Transverse colon (tissue), 4 donors: Measurements from ENCODE around the gene UGT1A5. TPM values are rescaled to one million over a fixed set of nuclear protein-coding genes. Genes with fewer than 3 reads are reported as not detected.

ENCODE experiments used
- DNase-seq: peaks from one replicate; pipeline ENCODE4 v3.0.0-alpha.2; 2019
- H3K27ac ChIP-seq, 4 donors: fragments of 200-600 bp; sonication (generic); 2 replicates each; pipeline ENCODE4 v1.5.1; 2016 to 2018; ENCODE audit warnings: inconsistent platforms in 4 of 4
- H3K27me3 ChIP-seq: fragments of 200-600 bp; sonication (generic); 2 replicates; pipeline ENCODE4 v1.5.1; 2017; ENCODE audit warnings: inconsistent platforms
- H3K36me3 ChIP-seq, 4 donors: fragments of 200-600 bp; sonication (generic); 2 replicates each; pipeline ENCODE4 v1.5.1; 2017 to 2019; ENCODE audit warnings: inconsistent platforms in 4 of 4
- H3K4me1 ChIP-seq, 4 donors: fragments of 200-600 bp; sonication (generic); 2 replicates each; pipeline ENCODE4 v1.5.1; 2017 to 2020; ENCODE audit warnings: inconsistent platforms in 4 of 4
- H3K4me3 ChIP-seq, 4 donors: fragments of 200-600 bp; sonication (generic); 1 replicate in 1 of 4; 2 replicates in 3 of 4; pipeline versions ENCODE4 v1.5.1 to v1.6.1; 2017 to 2019; ENCODE audit warnings: inconsistent platforms in 4 of 4
- H3K9me3 ChIP-seq, 2 donors: fragments of 200-600 bp; sonication (generic); 2 replicates each; pipeline ENCODE4 v1.5.1; 2017 to 2019; ENCODE audit warnings: inconsistent platforms in 2 of 2
- EP300 ChIP-seq: sonication (generic); formaldehyde crosslinking; IDR thresholded peaks from one replicate; pipeline ENCODE4 v1.6.1; 2017; ENCODE audit warnings: antibody characterized with exemption, low read depth
- POLR2A ChIP-seq: fragments of 450-650 bp; IDR thresholded peaks from one replicate; pipeline ENCODE4 v1.6.1; 2016; ENCODE audit warnings: antibody characterized with exemption, mild to moderate bottlenecking, moderate library complexity
- POLR2AphosphoS5 ChIP-seq, 3 donors: sonication (generic); formaldehyde crosslinking; IDR thresholded peaks; one replicate each; pipeline ENCODE4 v1.6.1; 2016; ENCODE audit warnings: antibody characterized with exemption in 3 of 3
- WGBS, 2 donors: methylation state at CpG; one replicate each; pipeline ENCODE4 v1.1.5; 2018; ENCODE audit warnings: low coverage in 1 of 2; 5-methylcytosine and 5-hydroxymethylcytosine counted together
- in situ Hi-C, 4 donors: fragments of 200-750 bp; cut with MboI; loops; one replicate each; pipeline versions ENCODE4 v1.15.0 to v1.15.1; 2017; ENCODE audit warnings: low sequenced_read_pairs in 3 of 4, low pct_ligation_motif_present in 1 of 4, low pct_unique_long_range_greater_than_20kb in 1 of 4
- intact Hi-C: fragments of 100-400 bp; cut with DNase I; formaldehyde crosslinking; loops from one replicate; pipeline ENCODE4 v1.15.1; 2023; ENCODE audit warnings: low total_unique reads
- total RNA-seq, 4 donors: library from RNA; depleted of rRNA; stranded (reverse); fragments of >200 nt; gene quantifications; one replicate each; pipeline ENCODE4 v1.1.0, GENCODE V29; 2016
- TF ChIP-seq, protein P1 (sequence below), 5 experiments: fragments of 200-600 bp in 3 of 5; fragments of 450-650 bp in 2 of 5; sonication (generic) in 3 of 5; IDR thresholded peaks; 1 replicate in 2 of 5; 2 replicates in 3 of 5; pipeline ENCODE4 v1.5.1; 2016 to 2017; ENCODE audit warnings: antibody characterized with exemption in 5 of 5, inconsistent platforms in 3 of 5, mild to moderate bottlenecking in 2 of 5, moderate library complexity in 1 of 5

The UGT1A5 gene
- total RNA-seq, 4 donors from 2014 or later = 3.2 to 18.3 (median 7.9) TPM

DNA sequence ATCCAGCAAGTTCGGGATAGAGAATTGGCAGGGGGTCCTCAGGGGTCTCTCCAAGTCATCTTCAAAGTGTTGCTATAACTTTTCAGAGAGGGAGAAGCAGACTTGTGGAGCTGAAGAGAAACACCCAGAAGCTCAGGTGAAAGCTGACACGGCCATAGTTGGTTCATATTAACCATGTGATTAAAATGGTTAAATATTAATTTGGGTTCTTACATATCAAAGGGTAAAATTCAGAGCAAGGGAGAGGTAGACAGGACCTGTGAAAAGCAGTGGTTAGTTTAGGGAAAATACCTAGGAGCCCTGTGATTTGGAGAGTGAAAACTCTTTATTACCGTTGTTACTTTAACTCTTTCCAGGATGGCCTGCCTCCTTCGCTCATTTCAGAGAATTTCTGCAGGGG is 20.1 kb upstream of the UGT1A5 start, which contains the start of gene UGT1A6:
UGT1A6 (plus strand) TSS at position 243 of the 400 bp plus-strand sequence; CDS start at position 358, 115 bp downstream.
- DNase-seq = no peak
- Histone ChIP-seq H3K27me3 (no peaks in the 10 kb centered on the region), H3K4me3 (no peak within 1 kb of the TSS), H3K27ac (peak within 1 kb of the TSS; percentile 42 to 80 (median 70)), H3K4me1 (peaks cover 0 to 37% (median 30%) of the 10 kb centered on the region in 4 donors), H3K36me3 (no peaks in the 10 kb centered on the region), H3K9me3 (no peaks in the 10 kb centered on the region)
- intact Hi-C loops = no loop called here
- TF ChIP-seq POLR2AphosphoS5 (IDR thresholded peaks at IDR 0.05) (no peak), POLR2A (no peak), EP300 (no peak)
- TF ChIP-seq, protein P1, sequence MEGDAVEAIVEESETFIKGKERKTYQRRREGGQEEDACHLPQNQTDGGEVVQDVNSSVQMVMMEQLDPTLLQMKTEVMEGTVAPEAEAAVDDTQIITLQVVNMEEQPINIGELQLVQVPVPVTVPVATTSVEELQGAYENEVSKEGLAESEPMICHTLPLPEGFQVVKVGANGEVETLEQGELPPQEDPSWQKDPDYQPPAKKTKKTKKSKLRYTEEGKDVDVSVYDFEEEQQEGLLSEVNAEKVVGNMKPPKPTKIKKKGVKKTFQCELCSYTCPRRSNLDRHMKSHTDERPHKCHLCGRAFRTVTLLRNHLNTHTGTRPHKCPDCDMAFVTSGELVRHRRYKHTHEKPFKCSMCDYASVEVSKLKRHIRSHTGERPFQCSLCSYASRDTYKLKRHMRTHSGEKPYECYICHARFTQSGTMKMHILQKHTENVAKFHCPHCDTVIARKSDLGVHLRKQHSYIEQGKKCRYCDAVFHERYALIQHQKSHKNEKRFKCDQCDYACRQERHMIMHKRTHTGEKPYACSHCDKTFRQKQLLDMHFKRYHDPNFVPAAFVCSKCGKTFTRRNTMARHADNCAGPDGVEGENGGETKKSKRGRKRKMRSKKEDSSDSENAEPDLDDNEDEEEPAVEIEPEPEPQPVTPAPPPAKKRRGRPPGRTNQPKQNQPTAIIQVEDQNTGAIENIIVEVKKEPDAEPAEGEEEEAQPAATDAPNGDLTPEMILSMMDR (IDR thresholded peaks at IDR 0.05) = no peak
- in situ Hi-C loops = no loop called here
- WGBS, 2 donors = 53 to 66% methylated on average over 2 to 4 of the region's 4 CpGs

DNA sequence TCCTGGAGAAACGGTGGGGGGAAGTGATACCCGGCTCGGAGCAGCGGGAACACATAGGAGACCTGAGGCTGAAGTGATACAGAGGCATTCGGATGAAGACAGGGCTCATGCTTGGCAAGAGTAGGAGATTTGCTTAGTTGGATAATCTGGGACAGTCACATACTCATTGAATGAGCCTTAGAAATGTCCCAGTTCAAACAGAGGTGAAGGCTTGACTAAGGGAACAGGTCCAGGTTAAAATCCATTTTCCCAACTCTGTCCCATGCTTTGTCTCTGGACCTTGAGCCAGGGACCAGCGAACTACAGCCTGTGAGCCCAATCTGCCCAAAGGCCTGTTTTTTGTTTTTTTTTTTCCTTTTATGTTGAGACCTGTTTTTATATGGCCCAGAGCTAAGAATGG is 18.7 kb upstream of the UGT1A5 start:
- no peak for DNase-seq
- no peaks in the 10 kb centered on the region for H3K36me3 ChIP-seq
- TF ChIP-seq, protein P1 (IDR thresholded peaks at IDR 0.05) = no peak
- no peak for TF ChIP-seq POLR2AphosphoS5 (IDR thresholded peaks at IDR 0.05)
- no peak for TF ChIP-seq POLR2A
- no peak for TF ChIP-seq EP300
- 57 to 69% methylated on average over 1 to 6 of the region's 6 CpGs for WGBS, 2 donors
- peaks cover 0 to 31% (median 25%) of the 10 kb centered on the region in 4 donors for H3K4me1 ChIP-seq
- H3K27me3 ChIP-seq = no peaks in the 10 kb centered on the region
- H3K4me3 ChIP-seq = no peak overlapping the region
- intact Hi-C loops (no loop called here), in situ Hi-C loops (no loop called here)
- H3K9me3 ChIP-seq = no peaks in the 10 kb centered on the region
- H3K27ac ChIP-seq = no peak overlapping the region

DNA sequence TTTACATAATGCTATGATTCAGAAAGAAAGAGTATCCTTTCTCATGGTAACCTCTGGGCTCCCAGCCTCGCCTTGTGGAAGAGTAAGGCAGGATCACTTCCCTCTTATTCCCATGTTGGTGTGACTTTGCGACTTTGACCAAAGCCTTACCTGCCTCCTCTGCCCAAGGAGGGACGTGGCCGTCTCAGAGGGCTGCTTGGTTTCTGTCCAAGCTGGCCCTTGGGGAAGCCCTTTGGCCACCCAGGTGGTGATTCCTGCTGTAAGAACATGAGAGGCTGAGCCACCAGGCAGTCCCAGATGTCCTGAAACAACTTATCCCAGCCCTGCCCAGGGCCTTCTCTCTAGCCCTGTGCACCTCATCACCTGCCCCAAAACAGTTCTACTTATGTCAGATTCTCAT is 14.0 kb upstream of the UGT1A5 start:
- DNase-seq = no peak

DNA sequence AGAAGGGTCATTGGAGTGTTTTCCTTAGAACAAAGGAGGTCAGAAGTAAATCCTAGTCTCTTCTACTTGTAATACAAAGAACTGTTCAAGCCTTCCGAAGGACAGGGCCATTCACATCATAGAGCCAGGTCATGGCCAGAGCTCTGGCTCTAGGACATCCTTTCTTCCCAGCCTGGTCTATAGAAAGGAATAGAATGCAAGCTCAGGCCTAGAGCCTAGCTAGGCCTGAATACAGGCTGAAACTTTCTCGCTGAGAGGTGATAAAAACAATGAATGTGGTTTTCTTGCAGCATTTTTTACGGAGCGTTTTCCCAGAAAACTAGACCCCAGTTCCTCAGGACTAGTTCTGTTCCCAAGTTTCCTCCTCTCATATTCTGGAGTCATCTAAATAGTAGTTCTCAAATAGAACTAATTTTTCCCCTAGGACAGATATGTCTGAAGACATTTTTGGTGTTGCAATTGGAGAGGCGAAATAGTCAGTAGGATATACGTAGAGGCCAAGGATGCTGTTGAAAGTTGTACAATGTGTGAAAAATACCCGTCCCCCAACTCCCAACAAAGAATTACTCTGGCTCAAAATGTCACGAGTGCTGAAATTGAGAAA is 13.2 kb upstream of the UGT1A5 start:
- TF ChIP-seq POLR2AphosphoS5 (IDR thresholded peaks at IDR 0.05) = no peak
- TF ChIP-seq EP300 = no peak
- TF ChIP-seq POLR2A = no peak
- TF ChIP-seq, protein P1 (IDR thresholded peaks at IDR 0.05) = no peak
- 88 to 97% methylated on average over 6 to 8 of the region's 8 CpGs for WGBS, 2 donors
- Histone ChIP-seq H3K4me1 (peaks cover 0 to 8% (median 3%) of the 10 kb centered on the region in 4 donors), H3K27me3 (no peaks in the 10 kb centered on the region), H3K27ac (peak overlapping the region in 3 of 4 donors; percentile 15 to 64 (median 23)), H3K9me3 (no peaks in the 10 kb centered on the region), H3K36me3 (no peaks in the 10 kb centered on the region), H3K4me3 (no peak overlapping the region)
- in situ Hi-C loops = loop anchor here in 1 of 4 donors (25.0 kb wide), 1 partner anchor 237 kb away; no protein-coding TSS in a partner anchor
- intact Hi-C loops = no loop called here
- DNase-seq = no peak

More for the DNA sequence above, 14.0 kb upstream of the UGT1A5 start:
- Histone ChIP-seq H3K36me3 (no peaks in the 10 kb centered on the region), H3K4me3 (no peak overlapping the region), H3K4me1 (peaks cover 0 to 8% (median 3%) of the 10 kb centered on the region in 4 donors), H3K27ac (no peak overlapping the region), H3K27me3 (no peaks in the 10 kb centered on the region), H3K9me3 (no peaks in the 10 kb centered on the region)
- intact Hi-C loops (no loop called here), in situ Hi-C loops (no loop called here)
- 68 to 75% methylated on average over 4 of the region's 4 CpGs for WGBS, 2 donors
- TF ChIP-seq EP300 (no peak), POLR2A (no peak), POLR2AphosphoS5 (IDR thresholded peaks at IDR 0.05) (no peak)
- TF ChIP-seq, protein P1 (IDR thresholded peaks at IDR 0.05) = no peak
